Subcutaneous abdominal adipose tissue (tissue), 5 donors: ENCODE results near the gene HEPACAM.

Source experiments
- H3K27ac ChIP-seq: one replicate; pipeline ENCODE4 v1.7.0; 2013; ENCODE audit warnings: low read depth, mild to moderate bottlenecking, inconsistent platforms, low read length, moderate library complexity
- H3K27me3 ChIP-seq, 5 donors: one replicate each; pipeline ENCODE4 v1.7.0; 2013; ENCODE audit warnings: low read length in 5 of 5, inconsistent platforms in 1 of 5; ENCODE audit not compliant: control insufficient read depth in 5 of 5, insufficient read depth in 4 of 5
- H3K36me3 ChIP-seq, 5 donors: one replicate each; pipeline ENCODE4 v1.7.0; 2013; ENCODE audit warnings: low read length in 5 of 5; ENCODE audit not compliant: control insufficient read depth in 5 of 5, insufficient read depth in 5 of 5
- H3K4me1 ChIP-seq, 5 donors: one replicate each; pipeline ENCODE4 v1.7.0; 2013; ENCODE audit warnings: low read length in 5 of 5, mild to moderate bottlenecking in 3 of 5, moderate library complexity in 1 of 5; ENCODE audit not compliant: control insufficient read depth in 5 of 5, insufficient read depth in 5 of 5
- H3K4me3 ChIP-seq, 5 donors: one replicate each; pipeline ENCODE4 v1.7.0; 2013; ENCODE audit warnings: low read length in 5 of 5, low read depth in 1 of 5
- H3K9ac ChIP-seq, 5 donors: one replicate each; pipeline ENCODE4 v1.7.0; 2013; ENCODE audit warnings: low read length in 5 of 5, mild to moderate bottlenecking in 4 of 5, moderate library complexity in 3 of 5
- H3K9me3 ChIP-seq, 5 donors: one replicate each; pipeline ENCODE4 v1.7.0; 2013; ENCODE audit warnings: low read length in 5 of 5; ENCODE audit not compliant: control insufficient read depth in 5 of 5
- donor health status: healthy.
- donor health status: healthy.
- donor health status: healthy.
- donor health status: healthy.
- donor health status: healthy.

HEPACAM gene

GRCh38 chr11:124943741-124944140, 7.9 kb upstream of the HEPACAM start:
- Histone ChIP-seq H3K9ac (peak overlapping the region in 1 of 5 donors; percentile 26), H3K27me3 (no peaks in the 10 kb centered on the region), H3K9me3 (no peaks in the 10 kb centered on the region), H3K4me1 (peaks cover 0 to 24% (median 15%) of the 10 kb centered on the region in 5 donors), H3K4me3 (no peak overlapping the region), H3K27ac (peak overlapping the region; percentile 51), H3K36me3 (no peaks in the 10 kb centered on the region)

GRCh38 chr11:124943254-124943616, 7.4 kb upstream of the HEPACAM start:
- H3K4me3 ChIP-seq = no peak overlapping the region

GRCh38 chr11:124942466-124943253, 6.8 kb upstream of the HEPACAM start:
- Histone ChIP-seq H3K27me3 (no peaks in the 10 kb centered on the region), H3K27ac (peak overlapping the region; percentile 6), H3K4me1 (peaks cover 0 to 32% (median 20%) of the 10 kb centered on the region in 5 donors), H3K9me3 (no peaks in the 10 kb centered on the region), H3K36me3 (no peaks in the 10 kb centered on the region), H3K9ac (no peak overlapping the region), H3K4me3 (no peak overlapping the region)

More at GRCh38 chr11:124943254-124943616, 7.4 kb upstream of the HEPACAM start:
- Histone ChIP-seq H3K4me1 (peaks cover 0 to 29% (median 15%) of the 10 kb centered on the region in 5 donors), H3K27ac (no peak overlapping the region), H3K36me3 (no peaks in the 10 kb centered on the region), H3K9me3 (no peaks in the 10 kb centered on the region), H3K27me3 (no peaks in the 10 kb centered on the region), H3K9ac (no peak overlapping the region)

GRCh38 chr11:124941703-124942102, 5.9 kb upstream of the HEPACAM start:
- no peak overlapping the region for H3K27ac ChIP-seq

DNA sequence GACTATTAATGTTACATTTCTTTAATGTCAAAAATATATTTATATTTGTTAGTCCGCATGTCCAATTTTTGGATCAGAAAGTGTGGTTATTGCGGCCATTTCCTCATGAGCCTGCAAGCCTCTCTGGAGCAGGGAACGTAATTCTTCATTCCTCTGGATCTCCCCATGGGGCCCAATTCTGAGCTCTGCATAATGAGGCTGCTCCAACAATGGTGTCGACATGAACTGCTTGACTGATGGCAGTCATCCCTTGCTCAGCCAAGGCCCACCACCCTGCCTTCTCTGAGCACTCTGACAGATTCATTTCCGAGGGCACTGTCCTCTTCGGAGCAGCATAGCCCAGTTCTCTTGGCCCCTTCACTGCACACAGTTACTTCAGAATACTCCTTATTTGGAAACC, 3.1 kb upstream of the HEPACAM start:
- H3K9ac ChIP-seq = no peak overlapping the region
- peaks cover 0 to 49% (median 33%) of the 10 kb centered on the region in 5 donors for H3K4me1 ChIP-seq
- no peaks in the 10 kb centered on the region for H3K36me3 ChIP-seq
- no peaks in the 10 kb centered on the region for H3K9me3 ChIP-seq
- no peak overlapping the region for H3K4me3 ChIP-seq
- H3K27me3 ChIP-seq = no peaks in the 10 kb centered on the region
- peak overlapping the region; percentile 95 for H3K27ac ChIP-seq

More at GRCh38 chr11:124941703-124942102, 5.9 kb upstream of the HEPACAM start:
- H3K4me1 ChIP-seq = peaks cover 0 to 35% (median 20%) of the 10 kb centered on the region in 5 donors
- no peak overlapping the region for H3K9ac ChIP-seq
- H3K4me3 ChIP-seq = no peak overlapping the region
- no peaks in the 10 kb centered on the region for H3K9me3 ChIP-seq
- H3K27me3 ChIP-seq = no peaks in the 10 kb centered on the region
- H3K36me3 ChIP-seq = no peaks in the 10 kb centered on the region

- no peaks in the 10 kb centered on the region for H3K36me3 ChIP-seq
Observed at GRCh38 chr11:124938206-124938765, 2.4 kb upstream of the HEPACAM start.

GRCh38 chr11:124937336-124937935, 1.6 kb upstream of the HEPACAM start:
- Histone ChIP-seq H3K36me3 (no peaks in the 10 kb centered on the region), H3K4me1 (peaks cover 0 to 48% (median 30%) of the 10 kb centered on the region in 5 donors), H3K27me3 (no peaks in the 10 kb centered on the region), H3K9me3 (no peaks in the 10 kb centered on the region), H3K9ac (no peak overlapping the region), H3K27ac (peak overlapping the region; percentile 95), H3K4me3 (no peak overlapping the region)

More at GRCh38 chr11:124938206-124938765, 2.4 kb upstream of the HEPACAM start:
- H3K9me3 ChIP-seq = no peaks in the 10 kb centered on the region
- no peaks in the 10 kb centered on the region for H3K27me3 ChIP-seq
- no peak overlapping the region for H3K4me3 ChIP-seq
- H3K27ac ChIP-seq = peak overlapping the region; percentile 95
- H3K4me1 ChIP-seq = peaks cover 0 to 45% (median 30%) of the 10 kb centered on the region in 5 donors
- no peak overlapping the region for H3K9ac ChIP-seq

- Histone ChIP-seq H3K9me3 (no peaks in the 10 kb centered on the region), H3K4me3 (peak overlapping the region; percentile 31 to 84 (median 62)), H3K36me3 (no peaks in the 10 kb centered on the region), H3K27me3 (no peaks in the 10 kb centered on the region), H3K4me1 (peaks cover 0 to 55% (median 30%) of the 10 kb centered on the region in 5 donors), H3K9ac (peak overlapping the region in 2 of 5 donors; percentile 57 to 81), H3K27ac (peak overlapping the region; percentile 95)
Observed at GRCh38 chr11:124934862-124935547, 842 bp downstream of the HEPACAM start.

DNA sequence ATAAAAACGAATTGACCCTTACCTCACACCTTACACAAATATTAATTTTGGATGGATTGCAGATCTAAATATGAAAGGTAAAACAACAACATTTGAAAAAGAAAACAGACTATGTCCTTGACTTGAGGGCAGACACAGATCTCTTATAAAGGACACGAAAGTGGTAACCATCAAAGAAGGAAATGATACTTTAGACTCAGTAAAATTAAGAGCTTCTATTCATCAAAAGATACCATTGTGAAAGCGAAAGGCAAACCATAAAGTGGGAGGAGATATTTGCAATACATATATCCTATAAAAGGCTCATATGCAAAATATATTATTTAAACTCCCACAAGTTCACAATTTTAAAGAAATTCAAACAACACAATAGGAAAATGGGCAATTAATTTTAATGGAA, 5.0 kb downstream of the HEPACAM start:
- Histone ChIP-seq H3K9ac (no peak overlapping the region), H3K4me3 (no peak overlapping the region), H3K4me1 (peaks cover 0 to 44% (median 29%) of the 10 kb centered on the region in 5 donors), H3K27ac (no peak overlapping the region), H3K36me3 (no peaks in the 10 kb centered on the region), H3K9me3 (no peaks in the 10 kb centered on the region), H3K27me3 (no peaks in the 10 kb centered on the region)
